CD4-positive, alpha-beta T cell (primary cell): ENCODE measurements around the gene BPIFB2. TPM values are rescaled to one million over a fixed set of nuclear protein-coding genes. Genes with fewer than 3 reads are reported as not detected.

Experiments used
- ATAC-seq: fragments of 200-7000 bp; cut with Tn5 transposase; one replicate; pipeline ENCODE4 v1.10.0; 2022; ENCODE audit warnings: mild to moderate bottlenecking; ENCODE audit not compliant: poor library complexity
- CTCF ChIA-PET: fragments of 350-600 bp; sonication (Branson Sonifier 250); formaldehyde crosslinking; loops from one replicate; lab custom pipeline; 2021; ENCODE audit warnings: antibody characterized with exemption, inconsistent platforms; lab: Charles Lee
- POLR2A ChIA-PET: fragments of 350-600 bp; sonication (Branson Sonifier 250); formaldehyde crosslinking; loops from one replicate; lab custom pipeline; 2021; ENCODE audit warnings: antibody characterized with exemption, inconsistent platforms; lab: Charles Lee
- DNase-seq, 14 experiments: peaks; one replicate each; pipeline ENCODE4 v3.0.0-alpha.2; 2013 to 2020; ENCODE audit warnings: mixed read lengths in 2 of 14
- H3K27ac ChIP-seq, 2 donors: one replicate each; pipeline versions ENCODE4 v1.5.1 to v1.7.0; 2013; ENCODE audit warnings: low read length in 2 of 2, low read depth in 1 of 2, mild to moderate bottlenecking in 1 of 2
- H3K27me3 ChIP-seq, 2 experiments: 1 replicate in 1 of 2; 2 replicates in 1 of 2; pipeline versions ENCODE4 v1.6.1 to v1.7.0; 2013; ENCODE audit warnings: low read length in 2 of 2, control low read depth in 1 of 2, mild to moderate bottlenecking in 1 of 2, moderate library complexity in 1 of 2; ENCODE audit not compliant: insufficient read depth in 2 of 2, control insufficient read depth in 1 of 2
- H3K36me3 ChIP-seq: one replicate; pipeline ENCODE4 v1.6.1; 2013; ENCODE audit warnings: low read length, control low read depth; ENCODE audit not compliant: insufficient read depth
- H3K4me1 ChIP-seq: one replicate; pipeline ENCODE4 v1.6.1; 2013; ENCODE audit warnings: low read length, control low read depth; ENCODE audit not compliant: insufficient read depth
- H3K4me3 ChIP-seq: one replicate; pipeline ENCODE4 v1.5.1; 2013; ENCODE audit warnings: mild to moderate bottlenecking, low read length, moderate library complexity
- H3K9me3 ChIP-seq, 2 experiments: 1 replicate in 1 of 2; 2 replicates in 1 of 2; pipeline versions ENCODE4 v1.6.1 to v1.7.0; 2013; ENCODE audit warnings: low read length in 2 of 2, mild to moderate bottlenecking in 2 of 2, control low read depth in 1 of 2, moderate library complexity in 1 of 2; ENCODE audit not compliant: control insufficient read depth in 1 of 2, insufficient read depth in 1 of 2
- H3K27ac Mint-ChIP-seq: one replicate; pipeline ENCODE4 v1.8.0; 2020; ENCODE audit warnings: mixed read lengths
- H3K27me3 Mint-ChIP-seq: one replicate; pipeline ENCODE4 v1.8.0; 2021; ENCODE audit warnings: mixed read lengths
- H3K36me3 Mint-ChIP-seq: one replicate; pipeline ENCODE4 v1.8.0; 2021; ENCODE audit warnings: low read depth, mixed read lengths
- H3K4me1 Mint-ChIP-seq: one replicate; pipeline ENCODE4 v1.8.0; 2021; ENCODE audit warnings: low read depth, mixed read lengths
- H3K4me3 Mint-ChIP-seq: one replicate; pipeline ENCODE4 v1.8.0; 2020; ENCODE audit warnings: mild to moderate bottlenecking, mixed read lengths
- H3K9me3 Mint-ChIP-seq: one replicate; pipeline ENCODE4 v1.8.0; 2020; ENCODE audit warnings: mixed read lengths
- intact Hi-C, 2 experiments: fragments of 100-400 bp; cut with DNase I in 1 of 2; cut with micrococcal nuclease in 1 of 2; formaldehyde crosslinking; loops; one replicate each; pipeline versions ENCODE4 v1.15.1 to v1.9.0; 2023 to 2025; cut with DNase I, micrococcal nuclease
- total RNA-seq, 174 experiments: library from RNA in 2 of 174; stranded (reverse) in 2 of 174; gene quantifications; one replicate each; pipeline ENCODE4 v1.2.3 and lab custom pipeline; 2021 to 2026
- TF ChIP-seq, protein P1 (sequence below): fragments of 200-600 bp; IDR thresholded peaks from one replicate; pipeline ENCODE4 v1.8.0; 2022; ENCODE audit warnings: antibody characterized with exemption, mild to moderate bottlenecking

Gene BPIFB2
- total RNA-seq, 2 experiments from 2014 or later, result not detected

DNA sequence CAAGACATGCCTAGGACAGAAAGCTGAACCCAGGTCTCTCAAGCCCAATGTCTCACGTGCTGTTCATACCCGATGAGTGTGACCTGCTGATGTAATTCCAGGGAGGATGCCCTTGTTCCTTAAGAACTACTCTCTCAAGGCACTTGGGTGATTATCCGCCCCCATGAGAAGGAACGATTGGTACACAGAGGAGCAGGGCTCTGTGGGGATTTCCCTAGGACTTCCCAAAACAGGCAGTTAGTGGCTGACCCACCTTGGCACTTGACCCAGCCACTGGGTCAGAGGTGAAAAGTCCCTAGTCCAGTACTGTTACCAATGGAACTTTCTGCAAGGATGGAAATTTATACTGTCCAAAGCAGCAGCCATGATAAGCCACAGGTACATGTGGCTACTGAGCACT is 14.8 kb downstream of the BPIFB2 start:
- intact Hi-C loops, result no loop called here
- Histone ChIP-seq H3K9me3 (peaks cover 0 to 10% of the 10 kb centered on the region in 2 experiments), H3K36me3 (no peaks in the 10 kb centered on the region), H3K4me3 (no peak overlapping the region), H3K27me3 (no peaks in the 10 kb centered on the region), H3K4me1 (no peaks in the 10 kb centered on the region), H3K27ac (no peak overlapping the region)
- Mint-ChIP-seq H3K4me1 (no peaks in the 10 kb centered on the region), H3K9me3 (no peaks in the 10 kb centered on the region), H3K27ac (no peak overlapping the region), H3K4me3 (no peak overlapping the region), H3K36me3 (no peaks in the 10 kb centered on the region), H3K27me3 (no peaks in the 10 kb centered on the region)
- ChIA-PET CTCF (no interaction called here), POLR2A (no interaction called here)
- ATAC-seq, result no peak
- no peak for DNase-seq
- TF ChIP-seq, protein P1, sequence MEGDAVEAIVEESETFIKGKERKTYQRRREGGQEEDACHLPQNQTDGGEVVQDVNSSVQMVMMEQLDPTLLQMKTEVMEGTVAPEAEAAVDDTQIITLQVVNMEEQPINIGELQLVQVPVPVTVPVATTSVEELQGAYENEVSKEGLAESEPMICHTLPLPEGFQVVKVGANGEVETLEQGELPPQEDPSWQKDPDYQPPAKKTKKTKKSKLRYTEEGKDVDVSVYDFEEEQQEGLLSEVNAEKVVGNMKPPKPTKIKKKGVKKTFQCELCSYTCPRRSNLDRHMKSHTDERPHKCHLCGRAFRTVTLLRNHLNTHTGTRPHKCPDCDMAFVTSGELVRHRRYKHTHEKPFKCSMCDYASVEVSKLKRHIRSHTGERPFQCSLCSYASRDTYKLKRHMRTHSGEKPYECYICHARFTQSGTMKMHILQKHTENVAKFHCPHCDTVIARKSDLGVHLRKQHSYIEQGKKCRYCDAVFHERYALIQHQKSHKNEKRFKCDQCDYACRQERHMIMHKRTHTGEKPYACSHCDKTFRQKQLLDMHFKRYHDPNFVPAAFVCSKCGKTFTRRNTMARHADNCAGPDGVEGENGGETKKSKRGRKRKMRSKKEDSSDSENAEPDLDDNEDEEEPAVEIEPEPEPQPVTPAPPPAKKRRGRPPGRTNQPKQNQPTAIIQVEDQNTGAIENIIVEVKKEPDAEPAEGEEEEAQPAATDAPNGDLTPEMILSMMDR, result no peak

- H3K4me3 Mint-ChIP-seq, result no peak overlapping the region
- no peaks in the 10 kb centered on the region for H3K4me1 ChIP-seq
- peaks cover 0 to 10% of the 10 kb centered on the region in 2 experiments for H3K9me3 ChIP-seq
- CTCF ChIA-PET, result no interaction called here
- no peaks in the 10 kb centered on the region for H3K36me3 ChIP-seq
- H3K27me3 Mint-ChIP-seq, result no peaks in the 10 kb centered on the region
- H3K9me3 Mint-ChIP-seq, result no peaks in the 10 kb centered on the region
- no peak for DNase-seq
- no peak overlapping the region for H3K27ac ChIP-seq
- no peak for ATAC-seq
- TF ChIP-seq, protein P1, result no peak
- intact Hi-C loops, result no loop called here
- POLR2A ChIA-PET, result no interaction called here
- H3K27me3 ChIP-seq, result no peaks in the 10 kb centered on the region
- H3K4me3 ChIP-seq, result no peak overlapping the region
- no peaks in the 10 kb centered on the region for H3K36me3 Mint-ChIP-seq
- no peaks in the 10 kb centered on the region for H3K4me1 Mint-ChIP-seq
- no peak overlapping the region for H3K27ac Mint-ChIP-seq
These were observed 15.4 kb downstream of the BPIFB2 start for GRCh38 chr20:33022694-33023438.

- H3K27ac Mint-ChIP-seq, result no peak overlapping the region
- no peaks in the 10 kb centered on the region for H3K36me3 ChIP-seq
- no peak for DNase-seq
- no peaks in the 10 kb centered on the region for H3K9me3 Mint-ChIP-seq
- H3K4me1 ChIP-seq, result no peaks in the 10 kb centered on the region
- TF ChIP-seq, protein P1, result no peak
- no peak overlapping the region for H3K4me3 Mint-ChIP-seq
- H3K27me3 ChIP-seq, result no peaks in the 10 kb centered on the region
- H3K36me3 Mint-ChIP-seq, result no peaks in the 10 kb centered on the region
- no peak overlapping the region for H3K27ac ChIP-seq
- H3K27me3 Mint-ChIP-seq, result no peaks in the 10 kb centered on the region
- H3K4me3 ChIP-seq, result no peak overlapping the region
- POLR2A ChIA-PET, result no interaction called here
- peaks cover 0 to 10% of the 10 kb centered on the region in 2 experiments for H3K9me3 ChIP-seq
- intact Hi-C loops, result no loop called here
- ATAC-seq, result no peak
- CTCF ChIA-PET, result no interaction called here
- H3K4me1 Mint-ChIP-seq, result no peaks in the 10 kb centered on the region
These were observed 16.1 kb downstream of the BPIFB2 start for GRCh38 chr20:33023439-33024242.
